ENCODE measurements around the gene CFAP77.

The CFAP77 gene

GRCh38 chr9:132592451-132592850 is 182.4 kb downstream of the CFAP77 start:
- no peak for DNase-seq (ENCODE audit: low read depth in 2 of 2)
- no peak for TF ChIP-seq CTCF (IDR thresholded peaks at IDR 0.05; ENCODE audit: low read depth, low read length)
- H3K4me3 ChIP-seq (replicated peaks in 1 of 2; ENCODE audit: low read depth in 2 of 2, low read length in 2 of 2): no peak overlapping the region

- no peak overlapping the region for H3K4me3 ChIP-seq (replicated peaks in 1 of 2; ENCODE audit: low read depth in 2 of 2, low read length in 2 of 2)
- no peak for TF ChIP-seq CTCF (IDR thresholded peaks at IDR 0.05; ENCODE audit: low read depth, low read length)
- no peak for DNase-seq (ENCODE audit: low read depth in 2 of 2)
Observed at GRCh38 chr9:132594412-132594811, 184.4 kb downstream of the CFAP77 start.

GRCh38 chr9:132595319-132595718 is 185.3 kb downstream of the CFAP77 start:
- no peak for TF ChIP-seq CTCF (IDR thresholded peaks at IDR 0.05; ENCODE audit: low read depth, low read length)
- DNase-seq (ENCODE audit: low read depth in 2 of 2): no peak
- no peak overlapping the region for H3K4me3 ChIP-seq (replicated peaks in 1 of 2; ENCODE audit: low read depth in 2 of 2, low read length in 2 of 2)

- TF ChIP-seq CTCF (IDR thresholded peaks at IDR 0.05; ENCODE audit: low read depth, low read length): no peak
- no peak for DNase-seq (ENCODE audit: low read depth in 2 of 2)
- no peak overlapping the region for H3K4me3 ChIP-seq (replicated peaks in 1 of 2; ENCODE audit: low read depth in 2 of 2, low read length in 2 of 2)
Observed at GRCh38 chr9:132596200-132596599, 186.2 kb downstream of the CFAP77 start.

- TF ChIP-seq CTCF (IDR thresholded peaks at IDR 0.05; ENCODE audit: low read depth, low read length): no peak
- H3K4me3 ChIP-seq (replicated peaks in 1 of 2; ENCODE audit: low read depth in 2 of 2, low read length in 2 of 2): no peak overlapping the region
- peak in 1 of 2 donors; percentile 20 for DNase-seq (ENCODE audit: low read depth in 2 of 2)
Observed at GRCh38 chr9:132597073-132597775, 187.2 kb downstream of the CFAP77 start.

GRCh38 chr9:132600326-132600984 is 190.4 kb downstream of the CFAP77 start:
- H3K4me3 ChIP-seq (replicated peaks in 1 of 2; ENCODE audit: low read depth in 2 of 2, low read length in 2 of 2): no peak overlapping the region
- no peak for DNase-seq (ENCODE audit: low read depth in 2 of 2)
- no peak for TF ChIP-seq CTCF (IDR thresholded peaks at IDR 0.05; ENCODE audit: low read depth, low read length)

Measured in cardiac fibroblast (primary cell).